Mesendoderm (in vitro differentiated cells): ENCODE measurements around the gene TXNDC8.
"Not testable (repeated sequence)": the region's sequence is repeated elsewhere in the genome, so short reads cannot be mapped to it uniquely, and the experiment has no call there.

Experiments
- DNase-seq: peaks from one replicate; pipeline ENCODE4 v3.0.0; 2013
- H2AK5ac ChIP-seq: 2 replicates; pipeline ENCODE4 v1.6.1; 2013; ENCODE audit warnings: low read length, inconsistent platforms
- H2BK120ac ChIP-seq: 2 replicates; pipeline ENCODE4 v1.6.1; 2013; ENCODE audit warnings: low read depth, mild to moderate bottlenecking, low read length, moderate library complexity, mixed read lengths
- H2BK15ac ChIP-seq: replicated peaks from 2 replicates; pipeline ENCODE4 v1.6.1; 2013; ENCODE audit warnings: low read depth, mild to moderate bottlenecking, moderate library complexity
- H2BK5ac ChIP-seq: 2 replicates; pipeline ENCODE4 v1.6.1; 2013; ENCODE audit warnings: low read length, inconsistent platforms
- H3K18ac ChIP-seq: 2 replicates; pipeline ENCODE4 v1.6.1; 2013; ENCODE audit warnings: mild to moderate bottlenecking, low read length, mixed read lengths
- H3K23ac ChIP-seq: one replicate; pipeline ENCODE4 v1.6.1; 2013; ENCODE audit warnings: low read length
- H3K27ac ChIP-seq: 2 replicates; pipeline ENCODE4 v1.5.1; 2013; ENCODE audit warnings: low read depth, mild to moderate bottlenecking, inconsistent platforms, low read length, moderate library complexity
- H3K27me3 ChIP-seq: 2 replicates; pipeline ENCODE4 v1.6.1; 2013; ENCODE audit warnings: low read length, control low read depth, mild to moderate bottlenecking, inconsistent platforms; ENCODE audit not compliant: insufficient read depth, poor library complexity
- H3K36me3 ChIP-seq: 2 replicates; pipeline ENCODE4 v1.6.1; 2013; ENCODE audit warnings: low read length, inconsistent platforms; ENCODE audit not compliant: control insufficient read depth, insufficient read depth
- H3K4ac ChIP-seq: one replicate; pipeline ENCODE4 v1.6.1; 2013; ENCODE audit warnings: low read depth, mild to moderate bottlenecking, low read length, moderate library complexity
- H3K4me1 ChIP-seq: 2 replicates; pipeline ENCODE4 v1.6.1; 2013; ENCODE audit warnings: low read depth, low read length, inconsistent platforms; ENCODE audit not compliant: control insufficient read depth
- H3K4me2 ChIP-seq: 2 replicates; pipeline ENCODE4 v1.6.1; 2013; ENCODE audit warnings: low read length
- H3K4me3 ChIP-seq: 2 replicates; pipeline ENCODE4 v1.5.1; 2013; ENCODE audit warnings: mild to moderate bottlenecking, low read length
- H3K56ac ChIP-seq: one replicate; pipeline ENCODE4 v1.6.1; 2013; ENCODE audit warnings: low read length
- H3K79me1 ChIP-seq: 2 replicates; pipeline ENCODE4 v1.6.1; 2013; ENCODE audit warnings: low read length, inconsistent platforms
- H3K79me2 ChIP-seq: 2 replicates; pipeline ENCODE4 v1.6.1; 2013; ENCODE audit warnings: mild to moderate bottlenecking, low read length; ENCODE audit not compliant: control insufficient read depth, insufficient read depth
- H3K9ac ChIP-seq: 2 replicates; pipeline ENCODE4 v1.6.1; 2013; ENCODE audit warnings: low read length, inconsistent platforms
- H4K5ac ChIP-seq: one replicate; pipeline ENCODE4 v1.6.1; 2013; ENCODE audit warnings: low read length
- H4K8ac ChIP-seq: one replicate; pipeline ENCODE4 v1.6.1; 2013; ENCODE audit warnings: low read depth, mild to moderate bottlenecking, control low read depth, low read length, moderate library complexity
- WGBS: extraction: QIAGEN DNeasy Blood & Tissue Kit; methylation state at CpG from one replicate; pipeline ENCODE4 v1.1.7; 2013; ENCODE audit warnings: low lambda C conversion rate, missing lambda C conversion rate; ENCODE audit not compliant: insufficient coverage; ENCODE audit errors: extremely low coverage; 5-methylcytosine and 5-hydroxymethylcytosine counted together

TXNDC8 gene

GRCh38 chr9:110311978-110312377 is 25.7 kb downstream of the TXNDC8 start:
- not testable (repeated sequence) for H3K27me3 ChIP-seq

GRCh38 chr9:110309681-110310080 is 28.0 kb downstream of the TXNDC8 start:
- Histone ChIP-seq H3K79me1 (no peaks in the 10 kb centered on the region), H2BK120ac (no peak overlapping the region), H3K18ac (no peak overlapping the region), H2BK15ac (no peak overlapping the region), H4K8ac (no peak overlapping the region), H3K27me3 (no peaks in the 10 kb centered on the region), H3K4me1 (no peaks in the 10 kb centered on the region), H3K4ac (no peak overlapping the region), H3K27ac (no peak overlapping the region), H3K23ac (no peak overlapping the region), H2BK5ac (no peak overlapping the region), H3K56ac (no peak overlapping the region), H3K79me2 (no peaks in the 10 kb centered on the region), H4K5ac (no peak overlapping the region), H3K4me2 (no peak overlapping the region), H2AK5ac (no peak overlapping the region), H3K9ac (no peak overlapping the region), H3K4me3 (no peak overlapping the region), H3K36me3 (no peaks in the 10 kb centered on the region)
- no peak for DNase-seq
- no CpG with 5 or more reads among the region's 1 CpG for WGBS

More at GRCh38 chr9:110311978-110312377, 25.7 kb downstream of the TXNDC8 start:
- not testable (repeated sequence) for H3K56ac ChIP-seq, H3K36me3 ChIP-seq, H2BK120ac ChIP-seq, H3K79me2 ChIP-seq, H3K4me1 ChIP-seq, H3K4me2 ChIP-seq, H3K27ac ChIP-seq, H3K4ac ChIP-seq, H2BK15ac ChIP-seq, H2AK5ac ChIP-seq, H3K4me3 ChIP-seq, H3K18ac ChIP-seq, H3K23ac ChIP-seq, H3K79me1 ChIP-seq, H2BK5ac ChIP-seq, H4K8ac ChIP-seq, H3K9ac ChIP-seq, H4K5ac ChIP-seq
- DNase-seq, result peak; percentile 13
- no CpG with 5 or more reads among the region's 2 CpGs for WGBS

- H3K23ac ChIP-seq, result no peak overlapping the region
- DNase-seq, result no peak
- no peaks in the 10 kb centered on the region for H3K79me2 ChIP-seq
- no CpG with 5 or more reads among the region's 4 CpGs for WGBS
- H3K9ac ChIP-seq, result no peak overlapping the region
- H4K5ac ChIP-seq, result no peak overlapping the region
- no peak overlapping the region for H2AK5ac ChIP-seq
- H3K18ac ChIP-seq, result no peak overlapping the region
- no peak overlapping the region for H3K4me3 ChIP-seq
- no peak overlapping the region for H2BK120ac ChIP-seq
- H3K27me3 ChIP-seq, result no peaks in the 10 kb centered on the region
- no peaks in the 10 kb centered on the region for H3K79me1 ChIP-seq
- no peak overlapping the region for H4K8ac ChIP-seq
- H3K4ac ChIP-seq, result no peak overlapping the region
- H3K56ac ChIP-seq, result no peak overlapping the region
- H3K36me3 ChIP-seq, result no peaks in the 10 kb centered on the region
- no peak overlapping the region for H3K4me2 ChIP-seq
- H2BK15ac ChIP-seq, result no peak overlapping the region
- no peak overlapping the region for H3K27ac ChIP-seq
- H3K4me1 ChIP-seq, result no peaks in the 10 kb centered on the region
- no peak overlapping the region for H2BK5ac ChIP-seq
Measured at GRCh38 chr9:110308633-110309038, 29.0 kb downstream of the TXNDC8 start.

GRCh38 chr9:110307191-110307590 is 30.5 kb downstream of the TXNDC8 start:
- peak; percentile 48 for DNase-seq
- H3K36me3 ChIP-seq, result no peaks in the 10 kb centered on the region
- no peaks in the 10 kb centered on the region for H3K27me3 ChIP-seq
- H2BK120ac ChIP-seq, result no peak overlapping the region
- H3K56ac ChIP-seq, result no peak overlapping the region
- no peak overlapping the region for H3K18ac ChIP-seq
- no peaks in the 10 kb centered on the region for H3K79me1 ChIP-seq
- H3K9ac ChIP-seq, result no peak overlapping the region
- no peaks in the 10 kb centered on the region for H3K79me2 ChIP-seq
- no peak overlapping the region for H3K4ac ChIP-seq
- no peak overlapping the region for H2AK5ac ChIP-seq
- WGBS, result no CpG with 5 or more reads among the region's 1 CpG
- H4K5ac ChIP-seq, result no peak overlapping the region
- no peaks in the 10 kb centered on the region for H3K4me1 ChIP-seq
- no peak overlapping the region for H4K8ac ChIP-seq
- H3K23ac ChIP-seq, result no peak overlapping the region
- no peak overlapping the region for H2BK5ac ChIP-seq
- no peak overlapping the region for H3K4me2 ChIP-seq
- no peak overlapping the region for H3K4me3 ChIP-seq
- no peak overlapping the region for H2BK15ac ChIP-seq
- no peak overlapping the region for H3K27ac ChIP-seq

- Histone ChIP-seq H3K36me3 (no peaks in the 10 kb centered on the region), H3K4me2 (no peak overlapping the region), H2BK5ac (no peak overlapping the region), H3K27me3 (no peaks in the 10 kb centered on the region), H3K4ac (no peak overlapping the region), H3K9ac (no peak overlapping the region), H3K4me3 (no peak overlapping the region), H4K5ac (no peak overlapping the region), H3K79me2 (no peaks in the 10 kb centered on the region), H3K27ac (no peak overlapping the region), H2AK5ac (no peak overlapping the region), H2BK120ac (no peak overlapping the region), H3K56ac (no peak overlapping the region), H3K4me1 (no peaks in the 10 kb centered on the region), H3K18ac (no peak overlapping the region), H3K79me1 (no peaks in the 10 kb centered on the region), H2BK15ac (no peak overlapping the region), H4K8ac (no peak overlapping the region), H3K23ac (no peak overlapping the region)
- no peak for DNase-seq
- no CpG with 5 or more reads among the region's 1 CpG for WGBS
Measured at GRCh38 chr9:110303133-110303532, 34.5 kb downstream of the TXNDC8 start.

GRCh38 chr9:110298043-110298605 is 39.5 kb downstream of the TXNDC8 start:
- Histone ChIP-seq H3K79me1 (no peaks in the 10 kb centered on the region), H3K23ac (no peak overlapping the region), H3K27ac (no peak overlapping the region), H2BK5ac (no peak overlapping the region), H4K8ac (no peak overlapping the region), H3K9ac (no peak overlapping the region), H3K4me2 (no peak overlapping the region), H2AK5ac (no peak overlapping the region), H3K27me3 (no peaks in the 10 kb centered on the region), H3K36me3 (no peaks in the 10 kb centered on the region), H2BK120ac (no peak overlapping the region), H3K4me1 (no peaks in the 10 kb centered on the region), H3K4me3 (no peak overlapping the region), H2BK15ac (no peak overlapping the region), H3K56ac (no peak overlapping the region), H3K18ac (no peak overlapping the region), H4K5ac (no peak overlapping the region), H3K79me2 (no peaks in the 10 kb centered on the region), H3K4ac (no peak overlapping the region)
- no CpG with 5 or more reads among the region's 2 CpGs for WGBS
- DNase-seq, result peak; percentile 29
